Measurements from ENCODE around the gene NHSL2.

- no peak for TF ChIP-seq CTCF (IDR thresholded peaks at IDR 0.05)
- TF ChIP-seq POLR2AphosphoS5 (IDR thresholded peaks at IDR 0.05) = no peak
Measured at GRCh38 chrX:72026341-72027023, 115.8 kb downstream of the NHSL2 start.

Data from esophagus muscularis mucosa (tissue), 3 donors.